Smooth muscle cell (in vitro differentiated cells): Measurements from ENCODE around the gene STX10. TPM values are rescaled to one million over a fixed set of nuclear protein-coding genes. Genes with fewer than 3 reads are reported as not detected.

Experiments
- DNase-seq: peaks from one replicate; lab custom pipeline; 2025; ENCODE audit not compliant: unreplicated experiment; lab: John Stamatoyannopoulos, UW
- H2AFZ ChIP-seq: fragments of 200-600 bp; sonication (generic); 2 replicates; pipeline ENCODE4 v1.6.0; 2016; ENCODE audit warnings: antibody characterized with exemption, low read depth, mild to moderate bottlenecking
- H3F3A ChIP-seq: fragments of 200-600 bp; sonication (generic); 2 replicates; pipeline ENCODE4 v1.6.0; 2017; ENCODE audit warnings: antibody characterized with exemption, low read depth
- H3K27ac ChIP-seq: fragments of 200-600 bp; sonication (generic); 2 replicates; pipeline ENCODE4 v1.5.1; 2016; ENCODE audit warnings: low read depth, mild to moderate bottlenecking
- H3K27me3 ChIP-seq: fragments of 200-600 bp; sonication (generic); 2 replicates; pipeline ENCODE4 v1.6.1; 2016; ENCODE audit warnings: low read depth, mild to moderate bottlenecking
- H3K36me3 ChIP-seq: fragments of 200-600 bp; sonication (generic); 2 replicates; pipeline ENCODE4 v1.5.1; 2016; ENCODE audit warnings: low read depth
- H3K4me1 ChIP-seq: fragments of 200-600 bp; sonication (generic); 2 replicates; pipeline ENCODE4 v1.5.1; 2016; ENCODE audit warnings: low read depth
- H3K4me2 ChIP-seq: fragments of 200-600 bp; sonication (generic); 2 replicates; pipeline ENCODE4 v1.6.0; 2016; ENCODE audit warnings: mild to moderate bottlenecking
- H3K4me3 ChIP-seq: fragments of 200-600 bp; sonication (generic); 2 replicates; pipeline ENCODE4 v1.5.1; 2016; ENCODE audit warnings: mild to moderate bottlenecking
- H3K79me2 ChIP-seq: fragments of 200-600 bp; sonication (generic); 2 replicates; pipeline ENCODE4 v1.6.0; 2016; ENCODE audit warnings: low read depth, mild to moderate bottlenecking
- H3K9ac ChIP-seq: fragments of 200-600 bp; sonication (generic); 2 replicates; pipeline ENCODE4 v1.6.0; 2016; ENCODE audit warnings: low read depth
- H3K9me3 ChIP-seq: fragments of 200-600 bp; sonication (generic); replicated peaks from 2 replicates; pipeline ENCODE4 v1.5.1; 2016; ENCODE audit warnings: low read depth
- H4K20me1 ChIP-seq: fragments of 200-600 bp; sonication (generic); 2 replicates; pipeline ENCODE4 v1.6.0; 2016; ENCODE audit warnings: low read depth
- WGBS: methylation state at CpG from one replicate; pipeline ENCODE4 v1.1.7; 2016; ENCODE audit warnings: low lambda C conversion rate; 5-methylcytosine and 5-hydroxymethylcytosine counted together
- polyA plus RNA-seq: library from polyadenylated mRNA; unstranded; fragments of >200 nt; fragmentation: Nextera tagmentation; extraction: Ambion mirVana; gene quantifications from 2 replicates; pipeline ENCODE4 v1.2.1, GENCODE V29; 2016
- total RNA-seq: library from RNA; depleted of rRNA; stranded (reverse); fragments of >200 nt; gene quantifications from 2 replicates; pipeline ENCODE4 v1.2.3, GENCODE V29; 2014
- TF ChIP-seq, protein P1 (sequence below): fragments of 200-600 bp; sonication (generic); IDR thresholded peaks from 2 replicates; pipeline ENCODE4 v1.5.1; 2017; ENCODE audit warnings: borderline replicate concordance, mild to moderate bottlenecking, antibody characterized with exemption; ENCODE audit not compliant: insufficient read depth, poor library complexity, severe bottlenecking

STX10 gene
- total and polyA plus RNA-seq, 2 experiments from 2014 or later: 59.6 to 69.1 TPM

DNA sequence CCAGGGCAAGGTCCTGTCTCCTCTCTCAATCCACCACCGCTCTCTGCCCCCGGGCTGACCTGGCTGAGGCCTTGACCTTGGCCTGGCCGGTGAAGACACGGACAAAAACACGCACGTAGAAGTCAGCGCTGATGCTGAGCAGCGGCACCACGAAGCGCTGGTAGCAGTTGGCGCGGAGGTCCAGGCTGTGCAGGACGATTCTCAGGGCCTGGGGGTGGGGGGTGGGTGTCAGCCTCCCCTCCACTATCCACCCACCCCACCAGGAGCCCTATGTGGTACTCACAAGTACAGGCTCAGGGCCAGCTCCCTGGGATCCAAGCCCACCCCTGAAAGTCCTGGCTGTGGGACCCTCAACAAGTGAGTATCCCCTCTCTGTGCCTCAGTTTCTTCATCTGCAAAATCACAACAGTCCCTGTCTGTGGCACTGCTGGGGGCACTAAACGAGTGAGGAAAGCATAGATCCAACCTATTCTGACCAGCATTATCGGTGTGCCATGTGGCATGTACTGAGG, 40.0 kb downstream of the STX10 start:
- no peak for DNase-seq
- no peak overlapping the region for H3K9ac ChIP-seq
- WGBS: 99% methylated on average over 14 of the region's 15 CpGs
- no peaks in the 10 kb centered on the region for H3F3A ChIP-seq
- H2AFZ ChIP-seq: no peak overlapping the region
- no peak overlapping the region for H3K4me3 ChIP-seq
- peaks cover 6% of the 10 kb centered on the region for H3K79me2 ChIP-seq
- no peaks in the 10 kb centered on the region for H4K20me1 ChIP-seq
- no peaks in the 10 kb centered on the region for H3K4me1 ChIP-seq
- TF ChIP-seq, protein P1, sequence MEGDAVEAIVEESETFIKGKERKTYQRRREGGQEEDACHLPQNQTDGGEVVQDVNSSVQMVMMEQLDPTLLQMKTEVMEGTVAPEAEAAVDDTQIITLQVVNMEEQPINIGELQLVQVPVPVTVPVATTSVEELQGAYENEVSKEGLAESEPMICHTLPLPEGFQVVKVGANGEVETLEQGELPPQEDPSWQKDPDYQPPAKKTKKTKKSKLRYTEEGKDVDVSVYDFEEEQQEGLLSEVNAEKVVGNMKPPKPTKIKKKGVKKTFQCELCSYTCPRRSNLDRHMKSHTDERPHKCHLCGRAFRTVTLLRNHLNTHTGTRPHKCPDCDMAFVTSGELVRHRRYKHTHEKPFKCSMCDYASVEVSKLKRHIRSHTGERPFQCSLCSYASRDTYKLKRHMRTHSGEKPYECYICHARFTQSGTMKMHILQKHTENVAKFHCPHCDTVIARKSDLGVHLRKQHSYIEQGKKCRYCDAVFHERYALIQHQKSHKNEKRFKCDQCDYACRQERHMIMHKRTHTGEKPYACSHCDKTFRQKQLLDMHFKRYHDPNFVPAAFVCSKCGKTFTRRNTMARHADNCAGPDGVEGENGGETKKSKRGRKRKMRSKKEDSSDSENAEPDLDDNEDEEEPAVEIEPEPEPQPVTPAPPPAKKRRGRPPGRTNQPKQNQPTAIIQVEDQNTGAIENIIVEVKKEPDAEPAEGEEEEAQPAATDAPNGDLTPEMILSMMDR: no peak
- no peak overlapping the region for H3K4me2 ChIP-seq
- H3K36me3 ChIP-seq: no peaks in the 10 kb centered on the region
- no peak overlapping the region for H3K27ac ChIP-seq
- no peaks in the 10 kb centered on the region for H3K9me3 ChIP-seq
- no peaks in the 10 kb centered on the region for H3K27me3 ChIP-seq

DNA sequence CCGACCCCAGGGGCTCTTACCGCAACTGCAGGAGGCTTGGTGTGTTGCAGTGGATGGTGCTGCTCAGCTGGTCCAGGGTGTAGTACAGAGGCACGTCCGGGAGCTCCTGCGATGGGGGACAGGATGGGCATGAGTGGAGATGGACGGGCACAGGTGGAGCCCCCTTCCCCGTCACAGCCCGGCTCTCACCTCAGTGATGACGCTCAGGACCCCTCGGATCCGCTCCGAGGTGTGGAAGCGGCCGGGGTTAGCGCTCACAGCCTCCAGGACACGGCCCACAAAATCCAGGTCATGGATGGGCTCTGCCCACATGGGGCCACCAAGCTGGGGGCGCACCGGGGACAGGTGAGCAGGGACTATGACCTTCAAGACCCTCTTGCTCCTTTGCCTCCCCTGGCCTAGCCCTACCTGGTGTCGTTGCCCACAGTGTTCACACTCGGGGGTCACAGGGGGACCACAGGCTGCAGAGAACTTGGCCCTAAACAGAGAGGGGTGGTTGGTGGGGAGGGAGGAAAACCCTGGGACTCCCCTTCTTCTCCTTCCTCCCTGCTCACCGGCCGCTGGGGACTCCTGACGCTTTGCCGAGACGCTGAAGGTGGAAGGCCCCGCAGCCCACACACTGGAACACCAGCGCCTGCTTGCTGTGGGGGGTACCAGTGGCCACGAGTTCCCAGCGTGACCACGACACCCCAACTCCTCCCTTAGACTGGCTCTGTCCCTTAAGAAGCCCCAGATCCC, 40.6 kb downstream of the STX10 start:
- WGBS: 97% methylated on average over 30 of the region's 30 CpGs

GRCh38 chr19:13104848-13105711, 45.1 kb downstream of the STX10 start:
- Histone ChIP-seq H3K36me3 (no peaks in the 10 kb centered on the region), H3K9ac (no peak overlapping the region), H3F3A (peaks cover 4% of the 10 kb centered on the region), H3K9me3 (no peaks in the 10 kb centered on the region), H3K27me3 (no peaks in the 10 kb centered on the region), H3K27ac (no peak overlapping the region), H3K4me3 (no peak overlapping the region), H3K4me2 (no peak overlapping the region), H2AFZ (no peak overlapping the region), H3K4me1 (peaks cover 9% of the 10 kb centered on the region), H3K79me2 (no peaks in the 10 kb centered on the region), H4K20me1 (no peaks in the 10 kb centered on the region)
- 95% methylated on average over 28 of the region's 29 CpGs for WGBS
- TF ChIP-seq, protein P1: no peak
- no peak for DNase-seq

More for the DNA sequence above, 40.6 kb downstream of the STX10 start:
- Histone ChIP-seq H4K20me1 (no peaks in the 10 kb centered on the region), H3K27me3 (no peaks in the 10 kb centered on the region), H3K36me3 (no peaks in the 10 kb centered on the region), H2AFZ (no peak overlapping the region), H3F3A (no peaks in the 10 kb centered on the region), H3K4me2 (no peak overlapping the region), H3K4me1 (no peaks in the 10 kb centered on the region), H3K9me3 (no peaks in the 10 kb centered on the region), H3K79me2 (no peaks in the 10 kb centered on the region), H3K4me3 (no peak overlapping the region), H3K9ac (no peak overlapping the region), H3K27ac (no peak overlapping the region)
- no peak for DNase-seq
- TF ChIP-seq, protein P1: no peak
